ENCODE data around the gene DHDH.
A peak's percentile ranks its signal among the peaks of the same experiment; 100 is the strongest.

DHDH gene

DNA sequence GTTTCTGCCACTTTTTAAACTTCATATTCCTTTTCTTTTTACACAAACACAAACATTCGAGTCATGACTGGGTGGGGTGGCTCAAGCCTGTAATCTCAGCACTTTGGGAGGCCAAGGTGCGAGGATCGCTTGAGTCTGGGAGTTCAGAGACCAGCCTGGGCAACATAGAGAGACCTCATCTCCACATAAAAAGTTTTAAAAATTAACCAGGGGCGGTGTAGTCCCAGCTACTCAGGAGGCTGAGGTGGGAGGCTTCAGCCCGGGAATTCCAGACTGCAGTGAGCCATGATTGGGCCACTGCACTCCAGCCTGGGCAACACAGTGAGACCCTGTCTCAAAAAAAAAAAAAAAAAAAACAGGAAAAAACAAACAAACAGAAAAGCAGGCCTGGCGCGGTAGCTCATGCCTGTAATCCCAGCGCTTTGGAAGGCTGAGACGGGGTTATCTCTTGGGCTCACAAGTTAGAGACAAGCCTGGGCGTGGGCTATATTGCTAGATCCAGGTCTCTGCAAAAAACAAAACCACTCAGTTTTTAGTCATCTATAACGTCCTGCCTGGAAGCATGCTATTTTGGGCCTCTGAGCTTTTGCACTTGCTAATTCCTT is 20.6 kb downstream of the DHDH start:
- DNase-seq, result no peak

- DNase-seq, result peak; percentile 84
These were observed 21.3 kb downstream of the DHDH start, which contains the start of gene BAX for GRCh38 chr19:48954595-48955307. Gene BAX (plus strand): TSS chr19:48954875. CDS start chr19:48954929, 54 bp downstream.

DNA sequence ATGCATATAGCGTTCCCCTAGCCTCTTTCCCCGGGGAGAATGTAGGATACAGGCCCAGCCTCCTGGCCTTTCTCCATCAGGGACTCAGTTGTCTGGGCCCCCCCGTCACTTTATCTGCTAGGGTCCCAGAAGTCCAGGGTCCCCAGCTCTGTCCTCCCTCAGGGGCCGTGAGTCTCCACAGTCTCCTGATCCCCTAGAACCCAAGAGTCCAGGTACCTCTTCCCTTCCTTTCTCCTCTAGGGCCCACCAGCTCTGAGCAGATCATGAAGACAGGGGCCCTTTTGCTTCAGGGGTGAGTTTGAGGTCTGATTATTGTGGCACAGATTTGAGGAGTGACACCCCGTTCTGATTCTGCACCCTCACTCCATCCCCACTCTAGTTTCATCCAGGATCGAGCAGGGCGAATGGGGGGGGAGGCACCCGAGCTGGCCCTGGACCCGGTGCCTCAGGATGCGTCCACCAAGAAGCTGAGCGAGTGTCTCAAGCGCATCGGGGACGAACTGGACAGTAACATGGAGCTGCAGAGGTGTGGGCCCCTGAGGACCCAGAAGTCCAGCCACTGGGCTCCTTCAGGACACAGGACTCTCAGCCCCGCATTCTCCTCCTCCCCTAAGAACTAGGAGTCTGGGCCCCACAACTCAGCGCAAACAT is 21.9 kb downstream of the DHDH start:
- no peak for DNase-seq

GRCh38 chr19:48958006-48958405 is 24.5 kb downstream of the DHDH start:
- no peak for DNase-seq

- no peak for DNase-seq
These were observed 26.1 kb downstream of the DHDH start for GRCh38 chr19:48959341-48960239.

DNA sequence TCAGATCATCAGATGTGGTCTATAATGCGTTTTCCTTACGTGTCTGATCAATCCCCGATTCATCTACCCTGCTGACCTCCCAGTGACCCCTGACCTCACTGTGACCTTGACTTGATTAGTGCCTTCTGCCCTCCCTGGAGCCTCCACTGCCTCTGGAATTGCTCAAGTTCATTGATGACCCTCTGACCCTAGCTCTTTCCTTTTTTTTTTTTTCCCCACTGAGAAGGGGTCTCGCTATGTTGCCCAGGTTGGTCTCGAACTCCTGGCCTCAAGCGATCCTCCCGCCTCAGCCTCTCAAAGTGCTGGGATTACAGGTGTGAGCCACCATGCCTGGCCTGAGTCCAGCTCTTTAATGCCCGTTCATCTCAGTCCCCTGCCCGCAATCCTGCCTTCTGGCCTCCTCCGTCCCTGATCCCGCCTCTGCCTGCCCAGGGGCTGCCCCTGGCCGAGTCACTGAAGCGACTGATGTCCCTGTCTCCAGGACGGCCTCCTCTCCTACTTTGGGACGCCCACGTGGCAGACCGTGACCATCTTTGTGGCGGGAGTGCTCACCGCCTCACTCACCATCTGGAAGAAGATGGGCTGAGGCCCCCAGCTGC is 27.7 kb downstream of the DHDH start:
- DNase-seq, result no peak

GRCh38 chr19:48961673-48962028 is 28.2 kb downstream of the DHDH start:
- DNase-seq, result no peak

DNA sequence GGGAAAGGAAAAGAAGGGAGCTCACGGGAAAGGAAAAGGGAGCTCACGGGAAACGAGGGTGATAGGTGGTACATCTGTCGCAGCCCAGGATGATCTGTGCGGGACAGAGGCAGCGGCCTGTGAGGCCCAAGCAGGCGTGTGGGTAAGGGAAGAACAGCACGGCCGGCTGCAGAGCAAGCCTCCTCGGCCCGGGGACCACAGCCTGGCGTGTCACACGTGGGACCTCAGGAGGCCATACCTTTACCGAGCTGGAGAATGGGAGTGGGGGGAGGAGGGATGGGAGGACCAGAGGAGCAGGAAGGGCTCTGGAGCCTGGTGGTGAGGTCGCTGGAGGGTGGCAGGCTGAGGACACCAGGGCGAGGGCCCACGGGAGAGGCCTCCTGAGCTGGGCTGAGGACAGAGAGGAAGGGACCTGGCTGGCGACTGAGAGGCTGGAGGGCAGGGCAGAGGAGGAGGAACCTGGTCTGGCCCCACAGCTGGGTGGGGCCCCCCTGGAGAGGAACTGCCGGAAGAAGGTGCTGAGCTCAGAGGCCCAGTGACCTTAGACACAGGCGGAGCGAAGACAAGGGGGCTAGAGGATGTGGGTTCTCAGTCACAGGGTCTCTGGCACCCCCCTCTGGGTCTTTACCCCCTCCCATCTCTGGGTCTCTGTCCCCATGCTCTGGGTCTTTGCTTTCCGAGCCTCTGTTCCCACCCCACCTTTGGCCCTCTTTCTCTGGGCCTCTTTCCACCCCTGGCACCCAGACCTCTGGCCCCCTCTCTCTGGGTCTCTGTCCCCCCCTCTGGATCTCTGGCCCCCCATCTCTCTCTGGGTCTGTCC is 28.7 kb downstream of the DHDH start:
- DNase-seq, result no peak

DNA sequence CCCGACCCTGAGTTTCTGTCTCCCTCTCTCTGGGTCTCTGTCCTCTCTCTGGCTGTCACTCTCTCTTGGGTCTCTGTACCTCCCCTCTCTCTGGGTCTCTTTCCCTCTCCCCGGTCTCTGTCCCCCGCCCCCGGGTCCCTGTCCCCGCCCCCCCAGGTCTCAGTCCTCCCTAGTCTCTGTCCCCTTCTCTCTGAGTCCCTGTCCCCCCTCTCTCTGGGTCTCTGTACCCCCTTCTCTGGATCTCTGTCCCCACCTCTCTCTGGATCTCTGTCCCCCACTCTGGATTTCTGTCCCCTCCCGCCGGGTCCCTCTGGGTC is 29.3 kb downstream of the DHDH start:
- DNase-seq, result no peak

- DNase-seq, result no peak
These were observed 30.1 kb downstream of the DHDH start for GRCh38 chr19:48963371-48964204.

DNA sequence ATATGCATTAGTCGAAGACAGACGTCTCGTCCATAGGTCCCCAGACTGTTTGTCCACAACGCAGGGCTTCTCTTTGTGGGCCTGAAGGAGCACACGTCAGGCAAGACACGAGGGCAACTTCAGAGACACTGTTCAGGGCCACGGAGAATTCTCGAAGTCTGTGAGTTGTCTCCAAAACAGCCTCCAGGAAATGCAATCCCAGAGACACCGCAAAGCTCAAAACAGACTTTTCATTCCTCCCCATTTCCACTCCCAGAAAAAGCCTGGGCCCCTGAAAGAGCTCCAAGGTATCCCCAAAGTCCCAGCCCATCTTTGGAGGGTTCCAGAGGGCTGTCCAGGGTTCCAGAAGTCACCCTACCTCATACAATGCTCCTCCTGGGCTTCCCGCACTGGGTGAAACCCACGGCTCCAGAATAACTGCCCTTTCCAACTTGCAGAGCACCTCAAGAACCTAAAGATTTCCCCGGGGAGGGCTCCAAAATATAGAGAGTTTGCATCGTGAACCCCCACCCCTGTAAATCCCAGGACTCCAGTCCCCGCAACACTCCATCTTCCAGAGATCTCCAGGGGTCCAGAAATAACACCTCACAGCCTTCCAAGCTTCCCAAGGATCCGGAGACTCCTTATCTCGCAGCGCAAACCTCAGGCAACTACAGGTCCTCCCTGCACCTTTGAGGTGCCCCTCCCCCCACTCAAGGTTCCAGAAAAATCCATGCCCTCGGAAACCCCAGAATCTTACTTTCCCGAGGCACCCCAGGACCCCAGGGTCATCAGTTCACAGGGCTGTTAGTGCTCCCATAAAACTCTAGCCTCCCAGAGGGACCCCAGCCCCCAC is 30.9 kb downstream of the DHDH start:
- DNase-seq, result no peak

DNA sequence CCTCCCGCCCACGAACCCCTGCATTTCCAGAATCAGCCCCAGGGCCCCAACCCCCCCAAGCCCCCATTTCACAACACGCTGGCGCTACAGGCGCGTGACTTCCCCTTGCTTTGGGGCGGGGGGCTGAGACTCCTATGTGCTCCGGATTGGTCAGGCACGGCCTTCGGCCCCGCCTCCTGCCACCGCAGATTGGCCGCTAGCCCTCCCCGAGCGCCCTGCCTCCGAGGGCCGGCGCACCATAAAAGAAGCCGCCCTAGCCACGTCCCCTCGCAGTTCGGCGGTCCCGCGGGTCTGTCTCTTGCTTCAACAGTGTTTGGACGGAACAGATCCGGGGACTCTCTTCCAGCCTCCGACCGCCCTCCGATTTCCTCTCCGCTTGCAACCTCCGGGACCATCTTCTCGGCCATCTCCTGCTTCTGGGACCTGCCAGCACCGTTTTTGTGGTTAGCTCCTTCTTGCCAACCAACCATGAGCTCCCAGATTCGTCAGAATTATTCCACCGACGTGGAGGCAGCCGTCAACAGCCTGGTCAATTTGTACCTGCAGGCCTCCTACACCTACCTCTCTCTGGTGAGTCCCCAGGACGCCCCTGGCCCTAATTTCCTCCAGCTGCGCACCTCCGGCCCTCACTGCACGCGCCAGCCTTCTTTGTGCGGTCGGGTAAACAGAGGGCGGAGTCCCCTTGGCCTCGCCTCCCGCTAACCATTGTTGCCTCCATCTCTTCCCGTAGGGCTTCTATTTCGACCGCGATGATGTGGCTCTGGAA is 31.7 kb downstream of the DHDH start, which contains the start of gene FTL:
Gene FTL, plus strand, starts transcription at position 270 of the 766 bp plus-strand sequence. Its CDS starts 199 bp downstream, at position 469.
- DNase-seq, result peak; percentile 22

DNA sequence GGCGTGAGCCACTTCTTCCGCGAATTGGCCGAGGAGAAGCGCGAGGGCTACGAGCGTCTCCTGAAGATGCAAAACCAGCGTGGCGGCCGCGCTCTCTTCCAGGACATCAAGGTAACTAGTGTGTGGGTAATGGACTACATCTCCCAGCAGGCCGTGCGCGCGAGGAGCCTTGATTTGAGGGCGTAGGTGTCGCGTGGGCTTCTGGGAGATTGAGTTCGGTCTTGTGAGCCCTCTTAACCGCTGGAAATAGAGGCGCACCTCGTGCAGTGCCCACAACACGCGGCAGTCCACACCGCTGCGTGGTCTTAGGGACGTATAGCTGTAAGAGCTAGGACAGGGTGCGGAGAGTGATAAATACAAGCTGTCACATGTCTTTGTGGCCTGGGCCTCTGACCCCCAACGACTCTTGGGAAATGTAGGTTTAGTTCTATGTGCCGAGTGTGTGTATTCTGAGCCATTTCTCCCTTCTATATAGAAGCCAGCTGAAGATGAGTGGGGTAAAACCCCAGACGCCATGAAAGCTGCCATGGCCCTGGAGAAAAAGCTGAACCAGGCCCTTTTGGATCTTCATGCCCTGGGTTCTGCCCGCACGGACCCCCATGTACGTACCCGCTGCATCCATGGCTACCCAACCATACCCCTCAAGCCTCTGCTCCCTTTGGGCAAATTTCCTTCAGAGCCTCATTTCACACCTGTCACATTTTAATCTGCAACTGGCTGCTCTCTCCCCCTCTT is 32.5 kb downstream of the DHDH start:
- peak; percentile 35 for DNase-seq

DNA sequence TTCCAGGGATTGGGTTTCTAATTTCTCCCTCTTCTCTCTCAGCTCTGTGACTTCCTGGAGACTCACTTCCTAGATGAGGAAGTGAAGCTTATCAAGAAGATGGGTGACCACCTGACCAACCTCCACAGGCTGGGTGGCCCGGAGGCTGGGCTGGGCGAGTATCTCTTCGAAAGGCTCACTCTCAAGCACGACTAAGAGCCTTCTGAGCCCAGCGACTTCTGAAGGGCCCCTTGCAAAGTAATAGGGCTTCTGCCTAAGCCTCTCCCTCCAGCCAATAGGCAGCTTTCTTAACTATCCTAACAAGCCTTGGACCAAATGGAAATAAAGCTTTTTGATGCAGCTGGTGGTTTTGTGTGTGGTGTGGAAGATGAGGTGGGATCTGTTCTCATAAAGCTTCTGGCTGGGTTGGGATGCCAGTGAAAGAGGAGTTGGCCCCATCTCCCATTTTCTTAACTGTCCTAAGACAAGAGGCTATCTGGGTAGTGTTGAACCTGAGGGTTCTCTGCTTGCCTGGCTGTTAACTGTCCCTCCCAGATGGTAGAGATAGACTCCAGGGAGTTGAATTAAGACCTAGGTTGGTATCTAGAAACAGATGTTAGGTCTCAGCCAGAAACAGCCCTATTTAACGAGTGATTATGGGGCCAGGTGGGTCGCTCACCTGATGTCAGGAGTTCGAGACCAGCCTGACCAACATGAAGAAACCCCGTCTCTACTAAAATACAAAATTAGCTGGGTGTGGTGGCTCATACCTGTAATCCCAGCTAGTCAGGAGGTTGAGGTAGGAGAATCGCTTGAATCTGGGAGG is 33.2 kb downstream of the DHDH start:
- no peak for DNase-seq

DNA sequence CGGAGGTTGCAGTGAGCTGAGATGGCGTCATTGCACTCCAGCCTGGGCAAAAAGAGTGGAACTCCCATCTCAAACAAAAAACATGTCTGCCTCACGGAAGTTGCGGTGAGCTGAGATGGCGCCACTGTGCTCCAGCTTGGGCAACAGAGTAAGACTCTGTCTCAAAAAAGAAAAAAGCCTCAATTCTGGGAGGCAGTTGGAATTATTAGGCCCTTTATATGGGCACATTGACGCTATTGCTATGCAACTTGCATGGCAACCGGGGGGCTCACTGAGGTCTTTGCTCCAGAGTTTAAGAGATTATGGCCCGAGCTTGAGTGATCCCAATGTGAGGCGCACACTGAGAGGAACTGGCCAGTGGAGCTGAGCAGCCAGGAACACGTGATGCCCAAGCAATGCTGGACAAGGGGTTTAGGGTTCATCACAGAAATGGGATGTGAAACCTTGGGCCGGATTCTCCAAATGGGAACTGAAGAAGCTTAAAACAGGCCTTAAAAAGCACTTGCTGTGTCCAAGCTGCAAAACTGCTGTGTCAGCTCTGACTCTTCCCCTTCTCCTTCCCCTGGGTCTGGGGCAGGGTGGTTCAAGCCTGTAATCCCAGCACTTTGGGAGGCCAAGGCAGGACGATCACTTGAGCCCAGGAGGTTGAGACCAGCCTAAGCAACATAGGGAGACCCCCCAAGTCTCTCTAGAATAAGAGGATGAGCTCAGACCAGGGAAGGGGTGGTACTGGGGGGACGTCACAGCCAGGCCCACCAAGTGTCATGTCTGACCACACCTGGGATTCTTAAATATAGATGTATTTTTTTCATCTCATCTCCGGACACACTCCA is 34.1 kb downstream of the DHDH start:
- DNase-seq, result no peak

DNA sequence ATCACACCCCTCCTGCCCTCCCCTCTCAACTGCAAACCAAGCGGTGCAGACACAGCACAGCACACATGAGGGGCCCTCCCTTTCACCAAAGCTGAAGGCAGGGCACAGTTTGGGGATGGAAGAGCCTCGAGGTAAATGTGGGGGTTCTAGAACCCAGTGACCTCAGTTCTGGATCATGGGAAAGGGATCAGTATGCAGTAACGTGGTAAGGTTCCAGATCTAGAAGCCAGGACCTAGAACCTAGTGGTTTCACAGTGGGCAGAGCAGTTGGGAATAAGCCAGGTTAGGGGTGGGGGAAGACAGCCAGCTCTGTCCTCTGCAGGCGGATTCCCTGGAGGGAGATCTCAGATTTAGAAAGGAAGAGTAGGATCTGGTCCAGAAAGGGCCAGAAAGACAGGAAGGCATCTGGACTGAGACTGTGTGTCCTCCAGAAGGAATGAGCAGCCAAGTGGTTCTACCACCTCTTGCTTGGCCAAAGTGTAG is 34.7 kb downstream of the DHDH start:
- no peak for DNase-seq

DNA sequence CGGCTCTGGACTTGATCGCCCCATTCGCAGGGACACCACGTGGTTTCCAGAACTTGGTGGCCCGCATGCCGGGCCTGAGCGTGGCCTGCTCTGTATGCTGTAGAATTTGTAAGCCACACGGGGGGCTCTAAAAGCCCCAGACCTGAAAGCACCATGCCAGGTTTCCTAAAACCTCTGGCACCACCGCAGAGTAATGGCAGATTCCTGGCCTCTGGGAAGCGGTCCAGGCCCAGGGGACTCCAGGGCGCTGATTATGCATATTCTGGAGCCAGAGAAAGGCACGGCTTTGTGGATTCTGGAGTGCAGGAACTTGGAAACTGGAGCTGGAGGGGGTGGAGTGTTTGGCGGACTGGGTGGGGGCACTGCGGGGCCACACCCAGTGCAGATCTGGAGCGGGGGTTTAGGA is 35.3 kb downstream of the DHDH start:
- no peak for DNase-seq

Data from NCI-H1417 treated with DMSO at 0.1 percent for 48 hours (cell line).